Progenitor cell of endocrine pancreas (in vitro differentiated cells): Measurements from ENCODE around the gene CHIT1. TPM values are rescaled to one million over a fixed set of nuclear protein-coding genes. Genes with fewer than 3 reads are reported as not detected.

Experiments used
- DNase-seq: peaks from one replicate; pipeline ENCODE4 v3.0.0; 2021; ENCODE audit warnings: low spot score; ENCODE audit not compliant: unreplicated experiment
- H3K27ac Mint-ChIP-seq: 2 replicates; pipeline ENCODE4 v1.8.0; 2021; ENCODE audit warnings: mild to moderate bottlenecking, moderate library complexity, mixed read lengths
- H3K27me3 Mint-ChIP-seq: 2 replicates; pipeline ENCODE4 v1.8.0; 2021; ENCODE audit warnings: mixed read lengths
- H3K36me3 Mint-ChIP-seq: 2 replicates; pipeline ENCODE4 v1.8.0; 2022; ENCODE audit warnings: mixed read lengths; ENCODE audit not compliant: insufficient read depth
- H3K4me1 Mint-ChIP-seq: 2 replicates; pipeline ENCODE4 v1.8.0; 2021; ENCODE audit warnings: low read depth, mixed read lengths
- H3K4me3 Mint-ChIP-seq: 2 replicates; pipeline ENCODE4 v1.8.0; 2021; ENCODE audit warnings: low read depth, mild to moderate bottlenecking, moderate library complexity, mixed read lengths
- H3K9me3 Mint-ChIP-seq: 2 replicates; pipeline ENCODE4 v1.8.0; 2021; ENCODE audit warnings: low read depth, mixed read lengths
- CTCF ChIP-seq: fragments of 200-600 bp; sonication (generic); IDR thresholded peaks from one replicate; pipeline ENCODE4 v1.5.0; 2021; ENCODE audit warnings: antibody characterized with exemption, mild to moderate bottlenecking; ENCODE audit not compliant: unreplicated experiment
- total RNA-seq: library from RNA; stranded (reverse); gene quantifications from 2 replicates; pipeline ENCODE4 v1.2.1, GENCODE V29; 2021

CHIT1 gene
- total RNA-seq, 1 donor from 2014 or later = 0.14 TPM

GRCh38 chr1:203179667-203180005 is 49.8 kb downstream of the CHIT1 start:
- Mint-ChIP-seq H3K4me1 (no peaks in the 10 kb centered on the region), H3K27me3 (peaks cover 86% of the 10 kb centered on the region), H3K9me3 (no peaks in the 10 kb centered on the region), H3K4me3 (no peak overlapping the region), H3K36me3 (no peaks in the 10 kb centered on the region), H3K27ac (no peak overlapping the region)
- no peak for DNase-seq
- no peak for TF ChIP-seq CTCF

- no peaks in the 10 kb centered on the region for H3K36me3 Mint-ChIP-seq
- H3K9me3 Mint-ChIP-seq = no peaks in the 10 kb centered on the region
- no peak for TF ChIP-seq CTCF
- DNase-seq = no peak
- peaks cover 82% of the 10 kb centered on the region for H3K27me3 Mint-ChIP-seq
- no peak overlapping the region for H3K27ac Mint-ChIP-seq
- no peaks in the 10 kb centered on the region for H3K4me1 Mint-ChIP-seq
- no peak overlapping the region for H3K4me3 Mint-ChIP-seq
These were observed 50.4 kb downstream of the CHIT1 start for GRCh38 chr1:203178821-203179666.

- H3K4me1 Mint-ChIP-seq = no peaks in the 10 kb centered on the region
- DNase-seq = no peak
- no peaks in the 10 kb centered on the region for H3K36me3 Mint-ChIP-seq
- H3K27ac Mint-ChIP-seq = no peak overlapping the region
- H3K4me3 Mint-ChIP-seq = no peak overlapping the region
- no peaks in the 10 kb centered on the region for H3K9me3 Mint-ChIP-seq
- peaks cover 80% of the 10 kb centered on the region for H3K27me3 Mint-ChIP-seq
- no peak for TF ChIP-seq CTCF
These were observed 51.4 kb downstream of the CHIT1 start for GRCh38 chr1:203178083-203178482.

- Mint-ChIP-seq H3K36me3 (no peaks in the 10 kb centered on the region), H3K4me1 (no peaks in the 10 kb centered on the region), H3K4me3 (no peak overlapping the region), H3K27me3 (peaks cover 79% of the 10 kb centered on the region), H3K27ac (no peak overlapping the region), H3K9me3 (no peaks in the 10 kb centered on the region)
- no peak for DNase-seq
- no peak for TF ChIP-seq CTCF
These were observed 51.9 kb downstream of the CHIT1 start for GRCh38 chr1:203177470-203178039.

GRCh38 chr1:203177036-203177405 is 52.5 kb downstream of the CHIT1 start:
- TF ChIP-seq CTCF = no peak
- Mint-ChIP-seq H3K36me3 (no peaks in the 10 kb centered on the region), H3K4me3 (no peak overlapping the region), H3K27ac (no peak overlapping the region), H3K4me1 (no peaks in the 10 kb centered on the region), H3K9me3 (no peaks in the 10 kb centered on the region), H3K27me3 (peaks cover 79% of the 10 kb centered on the region)
- DNase-seq = no peak
